Stimulated activated CD4-positive, alpha-beta T cell treated with anti-CD3 and anti-CD28 coated beads, Interleukin-4, amount 100 ng/mL, for 24 hours (primary cell): ENCODE results near the gene MARCHF3.
"Not testable (repeated sequence)": the region's sequence is repeated elsewhere in the genome, so short reads cannot be mapped to it uniquely, and the experiment has no call there.

Source experiments
- DNase-seq: peaks from one replicate; pipeline ENCODE4 v3.0.0-alpha.2; 2020

MARCHF3 gene

GRCh38 chr5:127046343-127047072 lies 16.1 kb upstream of the MARCHF3 start:
- no peak for DNase-seq

- DNase-seq, result no peak
Observed at GRCh38 chr5:127042593-127042992, 12.2 kb upstream of the MARCHF3 start.

- DNase-seq, result no peak
Observed at GRCh38 chr5:127041571-127041970, 11.2 kb upstream of the MARCHF3 start.

GRCh38 chr5:127040796-127041520 lies 10.6 kb upstream of the MARCHF3 start:
- DNase-seq, result no peak

- no peak for DNase-seq
Observed at GRCh38 chr5:127038550-127038949, 8.2 kb upstream of the MARCHF3 start.

GRCh38 chr5:127031863-127032232 lies 1.5 kb upstream of the MARCHF3 start:
- DNase-seq, result no peak

GRCh38 chr5:127031147-127031862 lies 947 bp upstream of the MARCHF3 start:
- DNase-seq, result no peak

- peak; percentile 62 for DNase-seq
Observed at GRCh38 chr5:127029581-127030258, 638 bp downstream of the MARCHF3 start.

- DNase-seq, result no peak
Observed at GRCh38 chr5:127028822-127029457, 1.4 kb downstream of the MARCHF3 start.

DNA sequence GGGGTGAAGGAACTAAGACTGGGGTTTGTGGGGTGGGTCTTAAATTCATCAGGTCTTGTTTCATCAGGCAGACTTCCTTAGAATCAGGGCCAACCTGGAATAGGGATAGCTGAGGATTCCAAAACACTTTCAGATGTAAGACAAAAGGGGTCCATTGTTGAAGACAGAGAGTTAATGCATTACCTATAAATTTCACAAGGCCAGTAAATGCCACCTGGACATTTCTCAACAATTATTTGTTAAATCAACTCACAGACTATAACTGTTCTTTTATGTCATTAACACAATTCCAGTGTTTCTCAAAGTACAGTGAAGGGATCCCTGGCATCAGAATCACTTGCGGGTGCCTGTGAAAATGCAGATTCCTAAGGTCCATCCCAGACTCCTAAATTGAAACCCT lies 2.8 kb downstream of the MARCHF3 start:
- DNase-seq, result no peak

DNA sequence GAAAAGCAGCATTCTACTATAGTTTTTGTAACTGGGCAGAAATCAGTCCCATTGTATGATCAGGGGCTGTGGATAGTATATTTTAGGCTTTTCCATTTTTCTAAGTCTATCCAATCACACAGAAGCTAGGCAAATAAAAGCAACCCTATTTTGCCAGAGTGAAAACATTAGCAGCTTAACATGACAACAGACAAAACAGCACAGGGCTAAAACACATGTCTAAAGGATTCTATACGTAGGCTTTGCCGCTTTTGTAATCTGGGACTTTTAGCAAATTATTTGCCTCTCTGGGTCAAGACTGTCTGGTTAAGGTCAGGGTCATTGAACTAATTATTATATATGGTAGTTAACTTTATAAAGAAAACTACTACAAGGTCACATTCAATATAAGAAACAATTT lies 4.2 kb downstream of the MARCHF3 start:
- no peak for DNase-seq

DNA sequence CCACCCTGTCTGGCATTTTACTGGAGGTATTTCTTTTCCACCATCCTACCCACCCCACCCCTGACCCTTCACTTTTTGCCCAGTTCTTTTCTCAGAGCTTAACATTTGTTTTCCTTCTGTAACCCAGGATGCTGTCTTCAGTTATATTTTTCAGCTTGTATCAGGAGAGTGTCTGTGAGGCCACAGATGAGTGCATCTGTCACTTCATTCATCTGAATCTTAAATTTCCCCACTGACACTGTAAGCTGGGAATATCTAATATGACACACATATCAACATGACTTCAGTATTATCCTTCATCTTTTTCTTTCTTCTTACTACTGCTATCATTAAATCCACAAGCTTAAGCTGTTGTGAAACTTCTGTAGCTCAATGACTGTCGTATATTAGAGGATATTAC lies 4.9 kb downstream of the MARCHF3 start:
- no peak for DNase-seq

DNA sequence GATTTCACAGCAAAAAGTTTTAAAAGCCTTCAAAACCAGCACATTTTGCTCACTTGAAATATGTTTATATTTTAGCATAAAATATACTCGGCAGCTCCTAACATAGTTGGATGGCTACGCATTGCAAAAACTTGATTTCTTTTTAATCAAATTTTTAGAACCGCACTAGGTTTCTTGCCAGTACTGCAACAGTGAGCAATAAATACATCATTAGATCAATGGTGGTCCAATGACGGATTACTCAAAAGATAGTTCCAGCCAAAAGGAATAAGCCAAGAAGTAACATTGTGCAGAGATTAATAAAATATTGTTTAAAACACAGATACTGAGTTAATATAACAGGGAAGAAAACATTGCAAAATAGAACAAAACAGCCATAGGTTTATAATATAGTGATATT lies 5.5 kb downstream of the MARCHF3 start:
- DNase-seq, result no peak

GRCh38 chr5:127023552-127024191 lies 6.7 kb downstream of the MARCHF3 start:
- not testable (repeated sequence) for DNase-seq

- no peak for DNase-seq
Observed at GRCh38 chr5:127022846-127023245, 7.5 kb downstream of the MARCHF3 start.

- DNase-seq, result no peak
Observed at GRCh38 chr5:127019928-127020327, 10.4 kb downstream of the MARCHF3 start.

- DNase-seq, result not testable (repeated sequence)
Observed at GRCh38 chr5:127016722-127017121, 13.6 kb downstream of the MARCHF3 start.

- no peak for DNase-seq
Observed at GRCh38 chr5:127015716-127016115, 14.6 kb downstream of the MARCHF3 start.

GRCh38 chr5:127014573-127014972 lies 15.8 kb downstream of the MARCHF3 start:
- no peak for DNase-seq

DNA sequence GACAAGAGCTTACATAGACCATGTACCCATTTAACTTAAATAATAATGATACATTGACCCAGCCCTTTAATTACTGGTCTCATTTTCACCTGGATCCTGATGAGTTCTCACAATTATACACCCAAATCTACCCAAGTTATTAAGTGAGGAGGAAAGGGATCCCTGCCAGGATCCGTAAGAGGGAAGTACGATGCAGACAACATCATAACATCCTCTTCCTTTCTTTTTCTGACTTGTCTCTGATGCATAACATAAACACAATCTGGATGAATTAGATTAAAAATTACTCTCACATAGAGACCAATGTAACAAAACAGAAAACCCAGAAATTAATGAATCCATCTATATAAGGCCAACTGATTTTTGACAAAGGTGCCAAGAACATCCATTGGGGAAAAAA lies 17.0 kb downstream of the MARCHF3 start:
- DNase-seq, result no peak

- no peak for DNase-seq
Observed at GRCh38 chr5:127012916-127013315, 17.4 kb downstream of the MARCHF3 start.

DNA sequence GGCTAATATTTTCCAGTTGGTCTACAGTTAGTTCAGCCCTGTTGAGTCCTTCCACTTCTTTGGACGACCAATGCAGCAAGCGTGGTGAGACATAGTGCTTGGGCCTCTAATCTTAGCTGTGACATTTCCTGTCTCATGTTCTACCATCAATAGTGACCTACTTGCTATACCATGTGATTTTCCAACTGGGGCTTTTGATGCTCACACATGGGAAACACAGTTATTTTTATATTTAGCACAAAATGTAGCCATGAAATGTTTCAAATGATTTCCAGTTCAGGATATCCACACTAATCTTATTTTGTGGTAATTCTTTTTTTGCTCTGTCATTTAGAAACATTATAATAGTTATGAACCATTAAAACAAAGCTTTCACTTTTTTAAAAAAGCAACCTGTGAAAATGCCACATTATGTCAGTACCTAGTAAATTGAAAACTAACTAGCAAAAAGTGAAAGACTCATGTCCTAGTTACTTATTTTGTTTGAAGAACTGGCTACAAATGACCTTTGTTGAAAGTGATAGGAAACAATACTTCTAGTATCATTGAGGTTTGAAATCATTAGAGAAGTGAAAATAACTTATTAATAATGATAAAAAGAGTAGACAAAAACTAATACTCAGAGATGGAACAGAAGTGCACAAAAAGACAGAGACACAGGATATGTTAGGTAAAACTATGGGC lies 18.3 kb downstream of the MARCHF3 start:
- no peak for DNase-seq
